DOHH2 (cell line): ENCODE results near the gene WDFY4.

ENCODE experiments used
- H3F3A ChIP-seq: fragments of 200-600 bp; sonication (generic), shearing (Covaris generic); 2 replicates; pipeline ENCODE4 v1.6.0; 2016; ENCODE audit warnings: antibody characterized with exemption, mild to moderate bottlenecking; ENCODE audit not compliant: control insufficient read depth, insufficient read depth
- H3K27ac ChIP-seq: fragments of 200-600 bp; sonication (generic); 2 replicates; pipeline ENCODE4 v1.5.1; 2014; ENCODE audit warnings: low read depth, mild to moderate bottlenecking, low read length, moderate library complexity
- H3K27me3 ChIP-seq: fragments of 200-600 bp; sonication (generic); 2 replicates; pipeline ENCODE4 v1.6.1; 2014; ENCODE audit warnings: mild to moderate bottlenecking, low read length, mixed read lengths; ENCODE audit not compliant: control insufficient read depth
- H3K36me3 ChIP-seq: fragments of 200-600 bp; sonication (generic); 2 replicates; pipeline ENCODE4 v1.6.1; 2014; ENCODE audit warnings: mild to moderate bottlenecking, low read length, moderate library complexity, mixed read lengths; ENCODE audit not compliant: control insufficient read depth
- H3K4me1 ChIP-seq: fragments of 200-600 bp; sonication (generic); 2 replicates; pipeline ENCODE4 v1.6.1; 2014; ENCODE audit warnings: mild to moderate bottlenecking, low read length, mixed read lengths; ENCODE audit not compliant: control insufficient read depth
- H3K4me2 ChIP-seq: fragments of 200-600 bp; sonication (generic); 2 replicates; pipeline ENCODE4 v1.6.0; 2014; ENCODE audit warnings: mild to moderate bottlenecking, low read length, moderate library complexity
- H3K4me3 ChIP-seq: fragments of 200-600 bp; sonication (generic); 2 replicates; pipeline ENCODE4 v1.5.1; 2014; ENCODE audit warnings: mild to moderate bottlenecking, low read length, mixed read lengths
- H3K79me2 ChIP-seq: fragments of 200-600 bp; sonication (generic); 2 replicates; pipeline ENCODE4 v1.6.1; 2014; ENCODE audit warnings: mild to moderate bottlenecking, low read length, mixed read lengths; ENCODE audit not compliant: control insufficient read depth
- H3K9me2 ChIP-seq: fragments of 200-600 bp; sonication (generic); replicated peaks from 2 replicates; pipeline ENCODE4 v1.6.1; 2014; ENCODE audit warnings: mild to moderate bottlenecking, low read length, mixed read lengths; ENCODE audit not compliant: control insufficient read depth
- H3K9me3 ChIP-seq: fragments of 200-600 bp; sonication (generic); 2 replicates; pipeline ENCODE4 v1.6.1; 2014; ENCODE audit warnings: antibody characterized with exemption, low read length, mixed read lengths; ENCODE audit not compliant: control insufficient read depth, insufficient read depth
- H4K20me1 ChIP-seq: fragments of 200-600 bp; sonication (generic); 2 replicates; pipeline ENCODE4 v1.6.0; 2014; ENCODE audit warnings: low read depth, mild to moderate bottlenecking, antibody characterized with exemption, low read length, moderate library complexity; ENCODE audit not compliant: control insufficient read depth, insufficient read depth
- EZH2phosphoT487 ChIP-seq: fragments of 200-600 bp; sonication (generic); IDR thresholded peaks from 2 replicates; pipeline ENCODE4 v1.6.1; 2017; ENCODE audit warnings: borderline replicate concordance, mild to moderate bottlenecking, antibody characterized with exemption, low read length, moderate library complexity, mixed read lengths
- TF ChIP-seq, protein P1 (sequence below): fragments of 200-600 bp; sonication (generic); IDR thresholded peaks from one replicate; pipeline ENCODE4 v1.5.1; 2014; ENCODE audit warnings: antibody characterized with exemption, mild to moderate bottlenecking, low read depth, low read length; ENCODE audit not compliant: poor library complexity, severe bottlenecking

WDFY4 gene

DNA sequence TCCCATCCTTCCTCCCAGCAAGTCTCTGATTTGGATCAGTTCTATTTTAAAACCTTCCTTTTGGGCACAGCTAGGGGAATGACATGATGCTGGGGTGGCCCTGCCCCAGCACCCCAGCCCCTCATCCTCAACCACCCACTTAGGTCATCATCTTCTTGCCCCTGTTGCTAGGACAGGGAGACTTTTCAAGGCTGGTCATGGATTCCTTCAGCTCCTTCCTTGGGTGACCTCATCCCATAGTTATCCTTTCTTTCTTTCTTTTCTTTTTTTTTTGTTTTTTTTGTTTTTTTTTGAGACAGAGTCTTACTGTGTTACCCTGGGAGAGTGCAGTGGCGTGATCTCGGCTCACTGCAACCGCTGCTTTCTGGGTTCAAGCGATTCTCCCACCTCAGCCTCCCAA lies 127.2 kb downstream of the WDFY4 start:
- no peak overlapping the region for H3K4me3 ChIP-seq
- H3K79me2 ChIP-seq: no peaks in the 10 kb centered on the region
- no peaks in the 10 kb centered on the region for H4K20me1 ChIP-seq
- H3K36me3 ChIP-seq: peaks cover 74% of the 10 kb centered on the region
- H3K4me2 ChIP-seq: no peak overlapping the region
- no peak overlapping the region for H3K27ac ChIP-seq
- TF ChIP-seq EZH2phosphoT487: no peak
- TF ChIP-seq, protein P1, sequence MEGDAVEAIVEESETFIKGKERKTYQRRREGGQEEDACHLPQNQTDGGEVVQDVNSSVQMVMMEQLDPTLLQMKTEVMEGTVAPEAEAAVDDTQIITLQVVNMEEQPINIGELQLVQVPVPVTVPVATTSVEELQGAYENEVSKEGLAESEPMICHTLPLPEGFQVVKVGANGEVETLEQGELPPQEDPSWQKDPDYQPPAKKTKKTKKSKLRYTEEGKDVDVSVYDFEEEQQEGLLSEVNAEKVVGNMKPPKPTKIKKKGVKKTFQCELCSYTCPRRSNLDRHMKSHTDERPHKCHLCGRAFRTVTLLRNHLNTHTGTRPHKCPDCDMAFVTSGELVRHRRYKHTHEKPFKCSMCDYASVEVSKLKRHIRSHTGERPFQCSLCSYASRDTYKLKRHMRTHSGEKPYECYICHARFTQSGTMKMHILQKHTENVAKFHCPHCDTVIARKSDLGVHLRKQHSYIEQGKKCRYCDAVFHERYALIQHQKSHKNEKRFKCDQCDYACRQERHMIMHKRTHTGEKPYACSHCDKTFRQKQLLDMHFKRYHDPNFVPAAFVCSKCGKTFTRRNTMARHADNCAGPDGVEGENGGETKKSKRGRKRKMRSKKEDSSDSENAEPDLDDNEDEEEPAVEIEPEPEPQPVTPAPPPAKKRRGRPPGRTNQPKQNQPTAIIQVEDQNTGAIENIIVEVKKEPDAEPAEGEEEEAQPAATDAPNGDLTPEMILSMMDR: no peak
- no peaks in the 10 kb centered on the region for H3F3A ChIP-seq
- no peaks in the 10 kb centered on the region for H3K27me3 ChIP-seq
- H3K9me3 ChIP-seq: no peaks in the 10 kb centered on the region
- no peaks in the 10 kb centered on the region for H3K4me1 ChIP-seq
- no peaks in the 10 kb centered on the region for H3K9me2 ChIP-seq

DNA sequence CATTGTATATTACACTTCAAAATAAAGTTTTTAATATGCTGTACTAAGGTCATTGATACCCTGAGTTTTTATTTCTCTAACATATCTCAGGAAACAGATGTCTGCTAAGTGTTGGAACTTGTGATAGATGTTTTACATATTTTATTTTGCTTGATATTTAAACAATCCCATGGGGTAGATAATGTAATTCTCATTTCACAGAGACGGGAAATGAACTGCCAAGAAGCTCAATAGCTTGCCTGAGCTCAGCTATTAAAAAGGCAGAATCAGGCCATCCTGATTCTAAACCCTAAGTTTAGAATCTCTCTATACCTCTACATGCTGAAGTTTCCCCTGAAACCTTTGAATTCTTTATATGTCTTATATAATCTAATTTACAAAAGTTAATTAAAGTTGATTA lies 128.6 kb downstream of the WDFY4 start:
- no peak overlapping the region for H3K27ac ChIP-seq
- TF ChIP-seq, protein P1: no peak
- no peak for TF ChIP-seq EZH2phosphoT487
- no peaks in the 10 kb centered on the region for H3K9me3 ChIP-seq
- no peaks in the 10 kb centered on the region for H3K79me2 ChIP-seq
- H3K36me3 ChIP-seq: peaks cover 69% of the 10 kb centered on the region
- no peaks in the 10 kb centered on the region for H3K4me1 ChIP-seq
- no peak overlapping the region for H3K4me3 ChIP-seq
- H3K9me2 ChIP-seq: no peaks in the 10 kb centered on the region
- no peaks in the 10 kb centered on the region for H3K27me3 ChIP-seq
- H3F3A ChIP-seq: no peaks in the 10 kb centered on the region
- no peak overlapping the region for H3K4me2 ChIP-seq
- H4K20me1 ChIP-seq: no peaks in the 10 kb centered on the region

DNA sequence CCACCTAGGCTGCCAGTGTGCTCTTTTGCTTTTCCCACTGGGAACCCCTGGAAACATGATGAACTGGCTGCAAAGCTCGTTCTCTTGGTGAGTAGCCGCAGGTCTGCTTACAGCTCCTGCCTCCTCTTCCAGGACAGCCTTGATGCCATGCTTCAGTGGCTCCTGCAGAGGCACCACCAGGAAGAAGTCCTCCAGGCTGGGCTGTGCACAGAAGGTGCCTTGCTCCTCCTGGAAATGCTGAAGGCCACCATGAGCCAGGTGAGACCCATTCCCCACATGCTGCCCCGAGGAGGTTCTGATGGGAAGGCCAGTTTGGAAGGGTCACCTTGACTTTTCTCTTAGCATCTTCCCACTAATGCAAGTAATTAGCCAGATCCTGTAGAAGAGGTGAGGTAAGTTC lies 129.2 kb downstream of the WDFY4 start:
- H3F3A ChIP-seq: no peaks in the 10 kb centered on the region
- H3K27ac ChIP-seq: no peak overlapping the region
- no peaks in the 10 kb centered on the region for H3K27me3 ChIP-seq
- no peaks in the 10 kb centered on the region for H3K9me3 ChIP-seq
- H3K4me3 ChIP-seq: no peak overlapping the region
- H3K4me2 ChIP-seq: no peak overlapping the region
- no peaks in the 10 kb centered on the region for H3K79me2 ChIP-seq
- H3K9me2 ChIP-seq: no peaks in the 10 kb centered on the region
- no peak for TF ChIP-seq EZH2phosphoT487
- TF ChIP-seq, protein P1: no peak
- H4K20me1 ChIP-seq: no peaks in the 10 kb centered on the region
- H3K4me1 ChIP-seq: no peaks in the 10 kb centered on the region
- H3K36me3 ChIP-seq: peaks cover 64% of the 10 kb centered on the region

DNA sequence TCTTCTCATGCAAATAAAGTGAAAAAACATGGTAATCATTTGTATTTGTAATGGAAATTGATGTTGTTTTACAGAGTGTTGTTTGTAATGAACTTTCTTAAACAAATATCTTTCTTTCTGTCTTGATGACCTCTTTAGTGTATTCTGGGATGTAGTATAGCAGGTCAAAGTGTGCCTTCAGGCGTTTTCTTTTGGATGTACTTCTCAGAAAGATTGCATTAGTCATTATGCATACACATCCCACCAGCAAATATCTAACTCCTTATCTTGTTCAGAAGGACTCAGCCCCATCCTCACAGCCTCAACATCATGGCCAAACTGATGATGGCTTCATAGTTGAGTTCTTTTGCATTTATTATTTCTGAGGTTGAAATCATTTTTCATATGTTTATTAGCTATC lies 130.3 kb downstream of the WDFY4 start:
- Histone ChIP-seq H3K79me2 (no peaks in the 10 kb centered on the region), H4K20me1 (no peaks in the 10 kb centered on the region), H3K27ac (no peak overlapping the region), H3F3A (no peaks in the 10 kb centered on the region), H3K4me2 (no peak overlapping the region), H3K36me3 (peaks cover 53% of the 10 kb centered on the region), H3K27me3 (no peaks in the 10 kb centered on the region), H3K9me3 (no peaks in the 10 kb centered on the region), H3K4me1 (no peaks in the 10 kb centered on the region), H3K4me3 (no peak overlapping the region), H3K9me2 (no peaks in the 10 kb centered on the region)
- TF ChIP-seq EZH2phosphoT487: no peak
- TF ChIP-seq, protein P1: no peak
